ENCODE results near the gene KRT25. TPM values are rescaled to one million over a fixed set of nuclear protein-coding genes. Genes with fewer than 3 reads are reported as not detected.

KRT25 gene
- total and polyA plus RNA-seq, 3 donors from 2014 or later = 1.2 to 1.6 (median 1.3) TPM

GRCh38 chr17:40705584-40705983, 49.5 kb downstream of the KRT25 start:
- intact Hi-C loops (cut with DNase I; ENCODE audit: low total_unique reads) = no loop called here
- no peak overlapping the region for H3K27ac ChIP-seq
- H3K4me1 ChIP-seq = no peaks in the 10 kb centered on the region
- H3K36me3 ChIP-seq (ENCODE audit: low read depth, missing control alignments) = no peaks in the 10 kb centered on the region
- 68 to 73% methylated on average over 4 of the region's 4 CpGs for WGBS, 2 donors
- DNase-seq = no peak
- H3K9me3 ChIP-seq = no peaks in the 10 kb centered on the region
- no peak overlapping the region for H3K4me3 ChIP-seq
- TF ChIP-seq POLR2A (IDR thresholded peaks at IDR 0.05) = no peak
- no peak for TF ChIP-seq CTCF (IDR thresholded peaks at IDR 0.05)
- no peaks in the 10 kb centered on the region for H3K27me3 ChIP-seq

- H3K27me3 ChIP-seq = no peaks in the 10 kb centered on the region
- H3K36me3 ChIP-seq (ENCODE audit: low read depth, missing control alignments) = no peaks in the 10 kb centered on the region
- no peak within 1 kb of the TSS for H3K27ac ChIP-seq
- no peak for DNase-seq
- WGBS, 2 donors = 84 to 86% methylated on average over 7 of the region's 7 CpGs
- no peak for TF ChIP-seq CTCF (IDR thresholded peaks at IDR 0.05)
- no peak for TF ChIP-seq POLR2A (IDR thresholded peaks at IDR 0.05)
- no peaks in the 10 kb centered on the region for H3K4me1 ChIP-seq
- H3K4me3 ChIP-seq = no peak within 1 kb of the TSS
- intact Hi-C loops (cut with DNase I; ENCODE audit: low total_unique reads) = no loop called here
- H3K9me3 ChIP-seq = no peaks in the 10 kb centered on the region
Measured at GRCh38 chr17:40703652-40704051, 51.5 kb downstream of the KRT25 start, which contains the start of gene KRT24. KRT24 (minus strand) TSS chr17:40703752; CDS start chr17:40703693, 59 bp downstream.

DNA sequence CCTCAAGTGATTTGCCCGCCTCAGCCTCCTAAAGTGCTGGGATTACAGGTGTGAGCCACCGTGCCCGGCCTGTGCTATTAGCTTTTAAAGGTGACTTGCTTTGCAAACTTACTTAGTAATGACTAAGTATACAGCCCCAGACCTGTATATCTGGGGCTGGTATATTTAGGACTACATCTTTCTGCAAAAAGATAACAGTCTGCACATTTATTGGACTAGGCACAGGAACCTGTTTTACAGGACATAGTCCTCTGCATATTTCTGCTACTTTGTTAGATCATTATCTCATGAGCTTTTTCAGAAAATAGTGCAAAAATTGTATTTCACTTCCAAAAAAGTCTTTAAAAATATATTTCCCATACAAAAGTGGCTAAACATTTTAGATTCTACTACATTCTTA, 52.9 kb downstream of the KRT25 start:
- no peak for DNase-seq
- no peak overlapping the region for H3K27ac ChIP-seq
- no peaks in the 10 kb centered on the region for H3K9me3 ChIP-seq
- H3K36me3 ChIP-seq (ENCODE audit: low read depth, missing control alignments) = no peaks in the 10 kb centered on the region
- no peaks in the 10 kb centered on the region for H3K27me3 ChIP-seq
- no peak overlapping the region for H3K4me3 ChIP-seq
- WGBS, 2 donors = 94 to 96% methylated on average over 3 of the region's 3 CpGs
- intact Hi-C loops (cut with DNase I; ENCODE audit: low total_unique reads) = no loop called here
- TF ChIP-seq CTCF (IDR thresholded peaks at IDR 0.05) (no peak), POLR2A (IDR thresholded peaks at IDR 0.05) (no peak)
- no peaks in the 10 kb centered on the region for H3K4me1 ChIP-seq

GRCh38 chr17:40699853-40700252, 55.3 kb downstream of the KRT25 start:
- Histone ChIP-seq H3K4me1 (no peaks in the 10 kb centered on the region), H3K27me3 (no peaks in the 10 kb centered on the region), H3K36me3 (ENCODE audit: low read depth, missing control alignments) (no peaks in the 10 kb centered on the region), H3K27ac (no peak overlapping the region), H3K9me3 (no peaks in the 10 kb centered on the region), H3K4me3 (no peak overlapping the region)
- DNase-seq = no peak
- TF ChIP-seq CTCF (IDR thresholded peaks at IDR 0.05) = no peak
- TF ChIP-seq POLR2A (IDR thresholded peaks at IDR 0.05) = no peak
- 48% methylated on average over 5 of the region's 5 CpGs for WGBS, 2 donors
- intact Hi-C loops (cut with DNase I; ENCODE audit: low total_unique reads) = no loop called here

DNA sequence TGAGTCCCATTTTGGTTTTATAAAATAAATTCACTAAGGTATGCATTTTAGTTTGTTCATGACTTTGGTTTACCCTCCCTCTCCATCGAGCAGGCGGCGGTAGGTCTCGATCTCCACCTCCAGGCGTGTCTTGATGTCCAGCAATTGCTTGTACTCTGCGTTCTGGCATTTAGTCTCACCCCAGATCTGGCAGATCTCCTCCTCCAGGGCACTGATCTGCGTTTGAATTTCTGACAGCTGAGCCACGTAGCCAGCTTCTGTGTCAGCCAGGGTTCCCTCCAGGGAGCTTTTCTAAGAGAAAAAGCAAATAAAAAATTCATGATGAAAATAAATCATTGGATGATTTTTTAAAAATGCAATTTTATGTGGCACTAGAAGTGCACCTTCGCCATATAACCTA, 55.8 kb downstream of the KRT25 start:
- H3K36me3 ChIP-seq (ENCODE audit: low read depth, missing control alignments) = no peaks in the 10 kb centered on the region
- no peaks in the 10 kb centered on the region for H3K4me1 ChIP-seq
- no peaks in the 10 kb centered on the region for H3K27me3 ChIP-seq
- no peak overlapping the region for H3K4me3 ChIP-seq
- 49 to 62% methylated on average over 9 of the region's 9 CpGs for whole genome bisulfite sequencing, 2 donors
- intact Hi-C loops (cut with DNase I; ENCODE audit: low total_unique reads) = no loop called here
- H3K27ac ChIP-seq = no peak overlapping the region
- H3K9me3 ChIP-seq = no peaks in the 10 kb centered on the region
- no peak for TF ChIP-seq POLR2A (IDR thresholded peaks at IDR 0.05)
- TF ChIP-seq CTCF (IDR thresholded peaks at IDR 0.05) = no peak
- no peak for DNase-seq
